ENCODE measurements around the gene NKD2.
"Not testable (repeated sequence)": the region's sequence is repeated elsewhere in the genome, so short reads cannot be mapped to it uniquely, and the experiment has no call there.

NKD2 gene, protein sequence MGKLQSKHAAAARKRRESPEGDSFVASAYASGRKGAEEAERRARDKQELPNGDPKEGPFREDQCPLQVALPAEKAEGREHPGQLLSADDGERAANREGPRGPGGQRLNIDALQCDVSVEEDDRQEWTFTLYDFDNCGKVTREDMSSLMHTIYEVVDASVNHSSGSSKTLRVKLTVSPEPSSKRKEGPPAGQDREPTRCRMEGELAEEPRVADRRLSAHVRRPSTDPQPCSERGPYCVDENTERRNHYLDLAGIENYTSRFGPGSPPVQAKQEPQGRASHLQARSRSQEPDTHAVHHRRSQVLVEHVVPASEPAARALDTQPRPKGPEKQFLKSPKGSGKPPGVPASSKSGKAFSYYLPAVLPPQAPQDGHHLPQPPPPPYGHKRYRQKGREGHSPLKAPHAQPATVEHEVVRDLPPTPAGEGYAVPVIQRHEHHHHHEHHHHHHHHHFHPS

GRCh38 chr5:1008451-1009358 is at the start of gene NKD2:
Gene NKD2 (plus strand): TSS chr5:1008802. CDS start chr5:1009058, 256 bp downstream.
- DNase-seq (ENCODE audit: low spot score) = peak; percentile 78

DNA sequence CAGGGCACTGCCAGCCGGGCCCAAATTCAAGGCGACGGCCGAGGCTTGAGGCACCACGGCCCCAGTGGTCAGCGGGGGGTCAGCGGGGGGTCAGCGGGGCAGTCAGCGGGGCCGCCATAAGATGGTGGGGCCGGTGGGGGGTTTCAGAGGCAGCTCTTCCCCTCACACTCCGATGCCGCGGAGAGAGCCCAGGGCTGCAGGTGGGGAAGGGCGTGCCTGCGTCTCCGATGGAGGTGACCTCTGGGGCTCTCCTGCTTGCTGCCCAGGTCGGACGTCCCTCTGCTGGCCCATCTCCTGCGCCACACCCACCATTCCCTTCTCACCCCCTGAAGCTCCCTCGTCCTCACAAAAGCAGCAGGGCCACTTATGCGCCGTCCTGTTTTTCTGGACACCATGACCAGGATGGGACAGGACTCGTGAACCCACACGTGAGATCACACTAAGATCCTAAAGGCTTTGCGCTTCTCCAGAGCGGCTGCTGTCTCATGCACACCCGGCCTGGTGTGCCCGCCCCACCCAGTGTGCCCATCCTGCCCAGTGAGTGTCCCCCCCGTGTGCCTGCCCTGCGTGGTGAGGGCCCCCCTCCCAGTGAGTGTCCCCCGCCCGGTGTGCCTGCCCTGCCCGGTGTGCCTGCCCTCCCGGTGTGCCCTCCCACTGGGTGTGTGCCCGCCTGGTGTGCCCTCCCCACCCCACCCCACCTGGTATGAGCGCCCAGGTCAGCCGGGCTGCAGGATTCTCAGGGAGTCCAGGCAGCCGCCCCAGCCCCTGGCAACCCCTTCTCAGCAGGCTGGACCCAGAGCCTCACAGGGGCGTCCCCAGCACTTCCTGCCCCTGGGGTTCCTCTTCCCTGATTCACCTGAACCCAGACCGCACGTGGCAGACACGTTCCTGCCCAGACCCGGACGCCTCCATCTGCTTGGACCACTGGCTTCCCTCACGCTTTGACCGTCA is 48.7 kb upstream of the NKD2 start:
- no peak for DNase-seq (ENCODE audit: low spot score)

DNA sequence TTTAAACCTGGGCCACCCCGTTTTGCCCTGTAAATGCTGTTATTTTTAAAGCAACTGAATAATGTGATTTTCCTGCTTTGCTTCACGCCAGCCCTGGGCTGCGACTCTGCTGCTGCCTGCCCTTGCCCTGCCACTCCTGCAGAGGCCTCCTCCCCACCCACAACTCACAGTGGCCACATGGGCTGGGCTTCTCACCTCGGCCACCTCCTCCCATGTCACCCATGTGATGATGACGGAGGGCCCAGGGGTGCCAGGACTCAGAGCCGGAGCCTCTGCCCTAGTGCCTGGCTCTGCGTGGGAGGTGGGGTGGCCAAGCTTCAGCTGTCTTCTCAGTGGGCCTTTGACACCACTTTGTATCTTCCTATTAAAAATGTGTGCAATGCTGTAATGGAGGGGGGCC is 48.1 kb upstream of the NKD2 start:
- DNase-seq (ENCODE audit: low spot score) = no peak

GRCh38 chr5:961002-961710 is 47.4 kb upstream of the NKD2 start:
- no peak for DNase-seq (ENCODE audit: low spot score)

DNA sequence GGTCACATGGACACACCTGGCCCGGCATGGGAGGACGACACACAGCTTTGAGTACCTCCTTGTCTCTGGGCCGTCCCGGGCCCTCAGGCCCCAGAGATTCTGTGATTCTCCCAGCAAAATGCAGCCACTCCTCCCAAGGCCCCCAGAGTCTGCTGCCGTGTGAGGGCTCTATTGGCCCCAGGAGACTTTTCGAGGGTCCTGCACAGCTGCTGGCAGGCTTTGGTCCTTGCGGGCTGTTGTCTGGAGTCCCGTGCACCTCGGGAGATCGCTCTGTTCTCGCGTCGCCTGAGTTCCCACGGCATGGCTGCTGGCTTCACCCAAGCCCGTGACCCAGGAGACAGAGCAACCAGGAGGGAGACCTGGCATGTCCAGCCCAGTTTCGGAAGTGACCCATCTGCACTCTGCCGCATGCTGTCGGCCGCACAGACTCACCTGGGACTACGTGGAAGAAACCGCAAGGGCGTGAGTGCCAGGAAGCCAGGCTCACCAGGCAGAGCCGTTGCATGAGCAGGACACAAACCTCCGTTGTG is 46.8 kb upstream of the NKD2 start:
- no peak for DNase-seq (ENCODE audit: low spot score)

- DNase-seq (ENCODE audit: low spot score) = no peak
Measured at GRCh38 chr5:962386-962785, 46.2 kb upstream of the NKD2 start.

DNA sequence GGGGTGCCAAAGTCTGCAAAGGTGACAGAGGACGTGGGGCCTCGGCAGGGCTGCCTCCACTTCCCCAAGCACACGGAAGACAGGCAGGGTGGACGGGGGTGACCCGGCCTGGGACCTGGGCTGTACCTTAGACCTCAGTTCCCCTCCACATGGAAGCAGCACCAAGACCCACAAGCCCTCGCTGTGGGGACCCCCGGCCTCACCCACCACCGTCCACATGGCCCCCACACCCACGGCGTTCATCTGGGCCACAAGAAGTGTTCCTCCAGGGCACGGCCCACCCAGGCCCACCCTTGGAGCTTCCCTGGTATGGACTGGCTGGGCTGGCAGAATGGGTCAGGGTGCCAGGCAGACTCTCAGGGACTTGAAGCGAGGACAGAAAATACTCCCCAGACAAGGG is 45.8 kb upstream of the NKD2 start:
- no peak for DNase-seq (ENCODE audit: low spot score)

DNA sequence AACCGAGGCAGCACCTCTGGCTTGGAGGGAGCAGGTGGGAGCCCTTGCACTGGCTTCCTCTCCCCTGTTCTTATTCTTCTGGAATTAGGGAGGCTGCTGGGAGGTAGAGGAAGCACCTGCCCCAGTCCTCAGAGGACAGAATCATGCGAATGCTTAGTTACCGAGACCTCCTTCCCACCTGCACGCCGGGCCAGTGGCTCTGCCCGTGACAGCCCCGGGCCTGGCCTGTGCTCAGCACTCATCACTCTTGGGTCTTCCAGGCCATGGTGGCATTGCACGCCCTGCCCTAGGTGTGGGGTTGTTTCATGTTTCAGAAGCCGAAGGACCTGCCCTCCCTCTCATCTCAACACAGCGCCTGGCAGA is 45.3 kb upstream of the NKD2 start:
- DNase-seq (ENCODE audit: low spot score) = no peak

GRCh38 chr5:963673-964531 is 44.7 kb upstream of the NKD2 start:
- no peak for DNase-seq (ENCODE audit: low spot score)

DNA sequence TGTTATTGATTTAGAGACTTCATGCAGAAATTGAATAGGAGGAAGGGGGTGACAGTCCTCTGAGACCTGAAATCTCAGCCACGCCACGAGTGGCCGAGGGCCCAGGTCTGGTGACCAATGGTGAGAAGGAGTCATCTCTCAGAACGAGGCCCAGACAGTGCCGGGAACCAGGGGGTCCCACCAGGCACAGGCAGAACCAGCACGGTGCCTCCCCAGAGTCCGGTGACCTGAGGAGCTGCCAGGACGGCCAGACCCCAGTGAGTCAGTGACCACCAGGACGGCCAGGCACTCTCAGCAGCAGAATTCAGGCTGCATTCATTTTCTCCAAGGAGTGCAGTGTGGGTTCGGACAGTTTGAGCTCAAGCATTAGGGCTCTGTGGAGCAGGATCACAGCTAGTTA is 43.8 kb upstream of the NKD2 start:
- DNase-seq (ENCODE audit: low spot score) = no peak

DNA sequence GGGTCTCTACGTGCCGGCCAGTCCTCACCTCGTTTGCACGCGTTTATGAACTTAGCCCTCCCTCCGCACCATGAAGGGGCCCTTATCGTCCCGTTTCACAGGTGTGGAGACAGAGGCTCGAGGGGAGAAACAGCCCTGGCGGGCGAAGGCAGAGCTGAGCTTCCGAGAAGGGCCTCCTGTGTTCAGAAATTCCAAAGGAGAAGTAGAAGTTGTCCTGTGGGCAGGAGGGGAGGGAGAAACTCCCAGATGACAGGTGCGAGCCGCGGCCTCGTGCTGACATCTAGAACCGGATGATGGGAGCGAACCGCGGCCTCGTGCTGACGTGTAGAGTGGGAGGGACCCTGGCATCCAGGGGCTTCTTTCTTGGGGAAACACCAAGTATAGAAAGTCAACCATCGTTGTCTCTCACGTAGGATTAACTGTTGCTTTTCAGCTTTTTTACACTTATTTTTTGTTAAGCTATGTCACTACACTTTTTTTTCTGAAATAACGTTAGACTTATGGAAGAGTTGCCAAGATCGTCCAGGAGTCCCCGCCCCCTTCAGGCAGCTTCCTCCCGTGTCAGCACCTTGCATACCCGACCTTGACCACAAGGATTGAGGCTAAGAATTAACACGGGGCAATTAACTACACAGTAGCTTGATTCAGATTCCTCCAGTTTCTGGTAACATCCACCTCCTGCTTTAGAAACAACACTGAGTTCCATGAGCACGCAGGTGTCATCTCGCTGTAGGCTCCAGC is 42.8 kb upstream of the NKD2 start:
- DNase-seq (ENCODE audit: low spot score) = no peak

DNA sequence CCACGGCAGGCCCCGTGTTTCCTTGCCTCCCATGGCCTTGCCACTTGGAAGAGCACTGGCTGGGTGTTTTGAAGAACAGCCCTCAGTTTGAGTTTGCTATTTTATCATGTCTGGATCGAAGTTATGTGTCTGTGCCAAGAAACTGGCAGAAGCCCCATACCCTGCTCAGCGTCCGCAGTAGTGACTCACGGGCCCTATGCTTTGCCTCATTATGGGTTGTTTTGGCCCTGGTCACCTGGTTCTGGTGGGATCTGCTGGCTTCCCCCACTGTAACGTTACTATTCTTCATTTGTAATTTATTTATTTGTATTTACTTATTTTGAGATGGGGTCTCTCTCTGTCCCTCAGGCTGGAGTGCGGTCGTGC is 42.3 kb upstream of the NKD2 start:
- DNase-seq (ENCODE audit: low spot score) = no peak

DNA sequence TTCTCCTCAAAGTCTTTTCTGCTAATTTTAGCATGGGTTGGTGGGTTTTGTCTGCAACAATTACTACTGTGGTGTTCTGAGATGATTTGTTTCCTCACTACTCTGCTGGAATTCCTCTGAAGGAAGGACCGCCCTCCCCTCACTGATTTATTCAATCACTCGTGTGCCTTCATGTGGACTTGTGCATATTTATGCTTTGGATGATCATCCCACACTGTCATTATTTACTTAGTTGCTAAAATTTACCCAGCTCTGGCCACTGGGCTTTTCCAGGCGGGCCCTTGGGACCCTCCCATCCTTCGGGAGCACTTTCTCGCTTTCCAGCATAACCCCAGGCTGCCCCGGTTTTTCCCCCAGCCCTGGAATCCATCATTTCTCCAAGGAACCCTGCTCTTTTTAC is 41.7 kb upstream of the NKD2 start:
- DNase-seq (ENCODE audit: low spot score) = no peak

GRCh38 chr5:968881-969280 is 39.7 kb upstream of the NKD2 start:
- DNase-seq (ENCODE audit: low spot score) = no peak

GRCh38 chr5:969408-969839 is 39.2 kb upstream of the NKD2 start:
- DNase-seq (ENCODE audit: low spot score) = no peak

DNA sequence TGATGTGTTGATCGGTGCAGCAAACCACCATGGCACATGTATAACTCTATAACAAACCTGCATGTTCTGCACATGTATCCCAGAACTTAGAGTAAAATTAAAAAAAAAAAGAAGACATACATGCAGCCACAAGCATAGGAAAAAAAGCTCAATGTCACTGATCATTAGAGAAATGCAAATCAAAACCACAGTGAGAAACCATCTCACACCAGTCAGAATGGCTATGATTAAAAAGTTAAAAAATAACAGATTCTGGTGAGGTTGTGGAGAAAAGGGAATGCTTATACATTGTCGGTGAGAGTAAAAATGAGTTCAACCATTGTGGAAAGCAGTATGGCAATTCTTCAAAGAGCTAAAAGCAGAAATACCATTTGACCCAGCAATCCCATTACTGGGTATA is 36.0 kb upstream of the NKD2 start:
- not testable (repeated sequence) for DNase-seq (ENCODE audit: low spot score)

GRCh38 chr5:976849-977751 is 31.5 kb upstream of the NKD2 start:
- DNase-seq (ENCODE audit: low spot score) = peak; percentile 44

DNA sequence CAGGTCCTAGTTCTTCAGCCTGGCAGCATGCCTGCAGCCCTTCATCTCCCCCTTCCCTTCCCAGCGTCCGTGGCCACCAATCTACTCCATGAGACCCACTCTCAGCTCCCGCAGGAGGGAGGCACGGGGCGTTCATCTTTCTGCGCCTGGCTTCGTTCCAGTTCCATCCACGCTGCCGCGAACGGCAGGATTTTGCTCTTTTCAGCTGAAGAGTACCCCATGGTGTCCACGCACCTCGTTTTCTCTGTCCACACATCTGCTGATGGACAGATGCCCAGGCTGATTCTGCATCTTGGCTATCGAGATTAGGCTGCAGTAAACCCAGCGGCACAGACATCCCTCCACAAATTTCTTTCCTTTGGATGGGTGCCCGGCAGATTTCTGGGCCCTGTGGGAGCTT is 30.5 kb upstream of the NKD2 start:
- no peak for DNase-seq (ENCODE audit: low spot score)

All from ecto neural progenitor cell (in vitro differentiated cells).